HG03469 (cell line): ENCODE results near the gene NOL8.
A peak's percentile ranks its signal among the peaks of the same experiment; 100 is the strongest.

Source experiments
- ATAC-seq: cut with Tn5 transposase; IDR thresholded peaks from one replicate; pipeline ENCODE4 v1.9.1; 2021; ENCODE audit warnings: mild to moderate bottlenecking, moderate library complexity, moderate number of reproducible peaks; ENCODE audit not compliant: unreplicated experiment

NOL8 gene

GRCh38 chr9:92312887-92313623, 12.1 kb downstream of the NOL8 start:
- ATAC-seq, result no peak

- ATAC-seq, result no peak
These were observed 14.6 kb downstream of the NOL8 start for GRCh38 chr9:92310562-92310961.

- ATAC-seq, result no peak
These were observed 16.3 kb downstream of the NOL8 start for GRCh38 chr9:92308893-92309292.

- ATAC-seq, result no peak
These were observed 24.2 kb downstream of the NOL8 start for GRCh38 chr9:92300936-92301335.

GRCh38 chr9:92299116-92299515, 26.0 kb downstream of the NOL8 start:
- no peak for ATAC-seq

- no peak for ATAC-seq
These were observed 27.1 kb downstream of the NOL8 start for GRCh38 chr9:92298036-92298435.

- ATAC-seq, result no peak
These were observed 27.5 kb downstream of the NOL8 start for GRCh38 chr9:92297611-92298010.

- no peak for ATAC-seq
These were observed 29.3 kb downstream of the NOL8 start for GRCh38 chr9:92295827-92296258.

GRCh38 chr9:92295240-92295790, 29.8 kb downstream of the NOL8 start:
- ATAC-seq, result no peak

- no peak for ATAC-seq
These were observed 30.9 kb downstream of the NOL8 start for GRCh38 chr9:92294297-92294676.

GRCh38 chr9:92293452-92294296, 31.5 kb downstream of the NOL8 start, which contains the start of gene IARS1:
Gene IARS1 (minus strand): TSS chr9:92293697. CDS start chr9:92289419, 4,278 bp downstream.
- ATAC-seq, result peak; percentile 90

GRCh38 chr9:92293075-92293354, 32.1 kb downstream of the NOL8 start:
- ATAC-seq, result no peak

GRCh38 chr9:92292338-92293074, 32.6 kb downstream of the NOL8 start:
- no peak for ATAC-seq

- no peak for ATAC-seq
These were observed 33.6 kb downstream of the NOL8 start for GRCh38 chr9:92291577-92291976.

GRCh38 chr9:92290785-92291429, 34.2 kb downstream of the NOL8 start:
- no peak for ATAC-seq

- no peak for ATAC-seq
These were observed 35.3 kb downstream of the NOL8 start for GRCh38 chr9:92289708-92290390.

GRCh38 chr9:92279302-92279701, 45.8 kb downstream of the NOL8 start:
- no peak for ATAC-seq

GRCh38 chr9:92278110-92278509, 47.0 kb downstream of the NOL8 start:
- no peak for ATAC-seq

- no peak for ATAC-seq
These were observed 48.7 kb downstream of the NOL8 start for GRCh38 chr9:92276331-92277032.

GRCh38 chr9:92275541-92275940, 49.6 kb downstream of the NOL8 start:
- ATAC-seq, result no peak
